Type B pancreatic cell (in vitro differentiated cells): Measurements from ENCODE around the gene WNK2. TPM values are rescaled to one million over a fixed set of nuclear protein-coding genes. Genes with fewer than 3 reads are reported as not detected.

ENCODE experiments used
- DNase-seq: peaks from one replicate; pipeline ENCODE4 v3.0.0; 2021; ENCODE audit warnings: mixed read lengths; ENCODE audit not compliant: unreplicated experiment; ENCODE audit errors: extremely low spot score
- H3K27ac Mint-ChIP-seq: 2 replicates; pipeline ENCODE4 v1.8.0; 2021; ENCODE audit warnings: mild to moderate bottlenecking, mixed read lengths
- H3K27me3 Mint-ChIP-seq: 2 replicates; pipeline ENCODE4 v1.8.0; 2021; ENCODE audit warnings: mixed read lengths
- H3K36me3 Mint-ChIP-seq: 2 replicates; pipeline ENCODE4 v1.8.0; 2021; ENCODE audit warnings: mixed read lengths
- H3K4me1 Mint-ChIP-seq: one replicate; pipeline ENCODE4 v1.8.0; 2021; ENCODE audit warnings: mixed read lengths; ENCODE audit not compliant: unreplicated experiment
- H3K4me3 Mint-ChIP-seq: 2 replicates; pipeline ENCODE4 v1.8.0; 2021; ENCODE audit warnings: mild to moderate bottlenecking, mixed read lengths
- H3K9me3 Mint-ChIP-seq: 2 replicates; pipeline ENCODE4 v1.8.0; 2021; ENCODE audit warnings: mixed read lengths
- CTCF ChIP-seq: fragments of 200-600 bp; sonication (generic); conservative IDR thresholded peaks from 2 replicates; pipeline ENCODE4 v1.5.0; 2021; ENCODE audit warnings: antibody characterized with exemption, mild to moderate bottlenecking
- total RNA-seq: library from RNA; stranded (reverse); gene quantifications from 2 replicates; pipeline ENCODE4 v1.2.1, GENCODE V29; 2021; ENCODE audit warnings: low replicate concordance

The WNK2 gene
- total RNA-seq, 1 donor from 2014 or later = 75.5 TPM

- Mint-ChIP-seq H3K27me3 (peaks cover 26% of the 10 kb centered on the region), H3K36me3 (peaks cover 3% of the 10 kb centered on the region), H3K4me1 (peaks cover 19% of the 10 kb centered on the region), H3K4me3 (peak overlapping the region; percentile 80), H3K27ac (no peak overlapping the region), H3K9me3 (no peaks in the 10 kb centered on the region)
- TF ChIP-seq CTCF = no peak
- DNase-seq = no peak
These were observed 710 bp downstream of the WNK2 start for GRCh38 chr9:93184432-93185265.

GRCh38 chr9:93185266-93186214 lies 1.6 kb downstream of the WNK2 start:
- peak overlapping the region; percentile 41 for H3K27ac Mint-ChIP-seq
- peak overlapping the region; percentile 85 for H3K4me3 Mint-ChIP-seq
- DNase-seq = no peak

GRCh38 chr9:93186215-93186945 lies 2.4 kb downstream of the WNK2 start:
- peaks cover 3% of the 10 kb centered on the region for H3K36me3 Mint-ChIP-seq
- DNase-seq = no peak
- peak overlapping the region; percentile 85 for H3K4me3 Mint-ChIP-seq
- H3K27ac Mint-ChIP-seq = peak overlapping the region; percentile 41
- no peaks in the 10 kb centered on the region for H3K9me3 Mint-ChIP-seq
- peaks cover 15% of the 10 kb centered on the region for H3K27me3 Mint-ChIP-seq
- peak; percentile 22 for TF ChIP-seq CTCF
- peaks cover 27% of the 10 kb centered on the region for H3K4me1 Mint-ChIP-seq

More at GRCh38 chr9:93185266-93186214, 1.6 kb downstream of the WNK2 start:
- TF ChIP-seq CTCF = no peak
- H3K9me3 Mint-ChIP-seq = no peaks in the 10 kb centered on the region
- H3K27me3 Mint-ChIP-seq = peaks cover 21% of the 10 kb centered on the region
- peaks cover 3% of the 10 kb centered on the region for H3K36me3 Mint-ChIP-seq
- H3K4me1 Mint-ChIP-seq = peaks cover 19% of the 10 kb centered on the region

- Mint-ChIP-seq H3K4me1 (peaks cover 29% of the 10 kb centered on the region), H3K4me3 (peak overlapping the region; percentile 85), H3K27me3 (peaks cover 11% of the 10 kb centered on the region)
These were observed 3.1 kb downstream of the WNK2 start for GRCh38 chr9:93187047-93187446.

More at GRCh38 chr9:93187047-93187446, 3.1 kb downstream of the WNK2 start:
- Mint-ChIP-seq H3K27ac (no peak overlapping the region), H3K9me3 (no peaks in the 10 kb centered on the region), H3K36me3 (peaks cover 3% of the 10 kb centered on the region)
- no peak for DNase-seq
- no peak for TF ChIP-seq CTCF
